ENCODE results near the gene LCN1.

The LCN1 gene

DNA sequence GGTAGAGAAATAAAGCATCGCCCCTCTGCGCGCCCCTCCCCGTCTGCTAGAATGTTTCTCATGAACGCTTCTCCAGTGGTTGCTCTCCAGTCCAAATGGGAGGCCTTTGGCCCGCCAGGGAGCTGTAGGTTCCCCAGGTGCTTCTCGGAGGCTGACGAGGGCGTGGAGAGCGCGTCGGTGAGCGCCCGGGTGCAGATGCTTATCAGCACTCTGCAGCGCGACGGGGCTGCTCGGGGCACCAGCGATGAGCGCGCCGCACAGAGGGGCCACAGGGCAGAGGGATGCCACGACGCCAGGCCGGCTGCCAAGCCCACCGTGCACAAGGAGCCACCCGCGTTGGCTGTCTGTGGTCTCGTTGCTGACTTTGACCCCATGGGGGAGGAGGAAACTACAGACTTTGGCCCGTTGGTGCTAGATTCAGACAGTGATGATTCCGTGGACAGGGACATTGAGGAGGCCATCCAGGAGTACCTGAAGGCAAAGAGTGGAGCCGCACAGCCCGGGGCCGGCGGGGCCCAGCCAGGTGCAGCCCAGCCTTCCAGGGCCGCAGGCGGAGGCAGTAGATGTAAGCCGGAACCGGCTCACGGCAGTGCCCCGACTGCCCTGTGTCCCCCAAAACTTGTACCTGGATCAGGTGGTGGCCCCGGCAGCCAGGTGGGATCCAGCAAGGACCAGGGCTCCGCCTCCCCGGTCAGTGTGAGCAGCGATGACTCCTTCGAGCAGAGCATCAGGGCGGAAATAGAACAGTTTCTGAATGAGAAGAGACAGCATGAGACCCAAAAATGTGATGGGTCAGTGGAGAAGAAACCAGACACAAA lies 36.6 kb upstream of the LCN1 start:
- no peak overlapping the region for H3K4me3 ChIP-seq (replicated peaks in 1 of 2; ENCODE audit: low read depth in 2 of 2, low read length in 2 of 2)
- no peak for DNase-seq (ENCODE audit: low read depth in 2 of 2)
- TF ChIP-seq, protein P1, sequence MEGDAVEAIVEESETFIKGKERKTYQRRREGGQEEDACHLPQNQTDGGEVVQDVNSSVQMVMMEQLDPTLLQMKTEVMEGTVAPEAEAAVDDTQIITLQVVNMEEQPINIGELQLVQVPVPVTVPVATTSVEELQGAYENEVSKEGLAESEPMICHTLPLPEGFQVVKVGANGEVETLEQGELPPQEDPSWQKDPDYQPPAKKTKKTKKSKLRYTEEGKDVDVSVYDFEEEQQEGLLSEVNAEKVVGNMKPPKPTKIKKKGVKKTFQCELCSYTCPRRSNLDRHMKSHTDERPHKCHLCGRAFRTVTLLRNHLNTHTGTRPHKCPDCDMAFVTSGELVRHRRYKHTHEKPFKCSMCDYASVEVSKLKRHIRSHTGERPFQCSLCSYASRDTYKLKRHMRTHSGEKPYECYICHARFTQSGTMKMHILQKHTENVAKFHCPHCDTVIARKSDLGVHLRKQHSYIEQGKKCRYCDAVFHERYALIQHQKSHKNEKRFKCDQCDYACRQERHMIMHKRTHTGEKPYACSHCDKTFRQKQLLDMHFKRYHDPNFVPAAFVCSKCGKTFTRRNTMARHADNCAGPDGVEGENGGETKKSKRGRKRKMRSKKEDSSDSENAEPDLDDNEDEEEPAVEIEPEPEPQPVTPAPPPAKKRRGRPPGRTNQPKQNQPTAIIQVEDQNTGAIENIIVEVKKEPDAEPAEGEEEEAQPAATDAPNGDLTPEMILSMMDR (IDR thresholded peaks at IDR 0.05; ENCODE audit: low read depth, low read length), result no peak

DNA sequence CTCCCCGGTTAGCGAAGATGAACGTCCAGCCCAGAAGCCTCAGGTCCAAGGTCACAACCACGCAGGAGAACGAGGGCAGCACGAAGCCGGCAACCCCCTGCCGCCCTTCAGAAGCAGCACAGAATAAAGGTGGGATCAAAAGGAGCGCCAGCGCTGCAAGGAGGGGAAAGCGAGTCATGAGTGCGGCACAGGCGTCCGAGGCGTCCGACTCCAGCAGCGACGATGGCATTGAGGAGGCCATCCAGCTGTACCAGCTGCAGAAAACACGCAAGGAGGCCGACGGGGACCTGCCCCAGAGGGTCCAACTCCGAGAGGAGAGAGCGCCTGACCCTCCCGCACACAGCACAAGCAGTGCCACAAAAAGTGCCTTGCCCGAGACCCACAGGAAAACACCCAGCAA lies 35.9 kb upstream of the LCN1 start:
- DNase-seq (ENCODE audit: low read depth in 2 of 2), result no peak
- TF ChIP-seq, protein P1 (IDR thresholded peaks at IDR 0.05; ENCODE audit: low read depth, low read length), result no peak
- no peak overlapping the region for H3K4me3 ChIP-seq (replicated peaks in 1 of 2; ENCODE audit: low read depth in 2 of 2, low read length in 2 of 2)

- H3K4me3 ChIP-seq (replicated peaks in 1 of 2; ENCODE audit: low read depth in 2 of 2, low read length in 2 of 2), result no peak overlapping the region
- no peak for DNase-seq (ENCODE audit: low read depth in 2 of 2)
- TF ChIP-seq, protein P1 (IDR thresholded peaks at IDR 0.05; ENCODE audit: low read depth, low read length), result no peak
Measured at GRCh38 chr9:135485832-135486231, 35.4 kb upstream of the LCN1 start.

DNA sequence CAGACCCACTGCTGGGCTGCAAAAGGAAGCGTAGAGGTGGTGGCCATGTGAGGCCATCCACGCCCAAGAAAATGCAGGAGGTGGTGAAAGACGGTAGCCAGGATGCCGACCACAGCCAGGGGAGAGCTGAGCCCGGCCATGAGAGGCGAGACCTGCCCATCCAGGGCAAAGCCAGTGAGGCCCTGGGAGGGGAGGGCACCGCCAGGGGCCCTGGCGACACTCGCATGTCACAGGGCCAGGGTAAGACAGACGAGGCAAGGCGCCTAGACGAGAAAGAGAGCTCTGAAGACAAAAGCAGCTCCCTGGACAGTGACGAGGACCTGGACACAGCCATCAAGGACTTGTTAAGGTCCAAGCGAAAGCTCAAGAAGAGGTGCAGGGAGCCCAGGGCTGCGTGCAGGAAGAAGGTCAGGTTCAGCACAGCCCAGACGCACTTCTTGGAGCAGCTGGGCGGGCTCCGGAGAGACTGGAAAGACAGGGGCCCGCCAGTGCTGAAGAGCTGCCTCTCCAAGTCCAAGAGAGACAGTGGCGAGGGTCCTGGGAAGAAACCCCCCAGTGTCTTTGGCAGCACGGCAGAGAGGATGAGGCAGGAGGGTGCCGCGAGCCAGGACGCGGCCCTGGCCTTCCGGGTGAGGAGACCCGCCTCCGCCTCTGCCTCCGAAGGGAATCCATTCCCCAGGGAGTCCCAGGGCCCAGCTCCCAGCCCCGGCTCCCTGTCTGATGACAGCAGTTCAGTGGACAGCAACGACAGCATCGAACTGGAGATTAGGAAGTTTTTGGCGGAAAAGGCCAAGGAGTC lies 34.8 kb upstream of the LCN1 start:
- H3K4me3 ChIP-seq (replicated peaks in 1 of 2; ENCODE audit: low read depth in 2 of 2, low read length in 2 of 2), result no peak overlapping the region
- DNase-seq (ENCODE audit: low read depth in 2 of 2), result no peak
- TF ChIP-seq, protein P1 (IDR thresholded peaks at IDR 0.05; ENCODE audit: low read depth, low read length), result no peak

GRCh38 chr9:135487281-135488012 lies 33.8 kb upstream of the LCN1 start:
- H3K4me3 ChIP-seq (replicated peaks in 1 of 2; ENCODE audit: low read depth in 2 of 2, low read length in 2 of 2), result no peak overlapping the region
- TF ChIP-seq, protein P1 (IDR thresholded peaks at IDR 0.05; ENCODE audit: low read depth, low read length), result no peak
- no peak for DNase-seq (ENCODE audit: low read depth in 2 of 2)

- DNase-seq (ENCODE audit: low read depth in 2 of 2), result no peak
- TF ChIP-seq, protein P1 (IDR thresholded peaks at IDR 0.05; ENCODE audit: low read depth, low read length), result no peak
- H3K4me3 ChIP-seq (replicated peaks in 1 of 2; ENCODE audit: low read depth in 2 of 2, low read length in 2 of 2), result no peak overlapping the region
Measured at GRCh38 chr9:135488013-135488330, 33.3 kb upstream of the LCN1 start.

All from cardiac fibroblast (primary cell).